Stimulated activated CD8-positive, alpha-beta memory T cell treated with anti-CD3 and anti-CD28 coated beads, Interleukin-15, amount 100 ng/mL, for 48 hours (primary cell): ENCODE results near the gene GTF2I.
"Not testable (repeated sequence)": the region's sequence is repeated elsewhere in the genome, so short reads cannot be mapped to it uniquely, and the experiment has no call there.

Experiments used
- DNase-seq, 2 donors: peaks; one replicate each; pipeline ENCODE4 v3.0.0-alpha.2; 2020; ENCODE audit warnings: low read depth in 2 of 2

GTF2I gene

GRCh38 chr7:74775111-74775510, 117.6 kb downstream of the GTF2I start:
- not testable (repeated sequence) for DNase-seq

- DNase-seq = not testable (repeated sequence)
These were observed 121.5 kb downstream of the GTF2I start for GRCh38 chr7:74779053-74779452.

GRCh38 chr7:74781746-74782145, 124.2 kb downstream of the GTF2I start:
- DNase-seq = not testable (repeated sequence)

GRCh38 chr7:74783595-74783994, 126.1 kb downstream of the GTF2I start:
- DNase-seq = not testable (repeated sequence)

GRCh38 chr7:74788369-74789150, 131.0 kb downstream of the GTF2I start:
- DNase-seq = peak; percentile 84 to 88

- not testable (repeated sequence) for DNase-seq
These were observed 131.8 kb downstream of the GTF2I start for GRCh38 chr7:74789200-74789736.

GRCh38 chr7:74797848-74798622, 140.5 kb downstream of the GTF2I start:
- not testable (repeated sequence) for DNase-seq

GRCh38 chr7:74798644-74799043, 141.1 kb downstream of the GTF2I start:
- DNase-seq = peak in 1 of 2 donors; percentile 10
